T-helper 1 cell treated with Interleukin-12 subunit alpha and Interleukin-12 subunit beta and Interleukin-4 antibody, amounts not matched to agents 30 ng/mL and 1 ng/mL, for 36 hours (primary cell): Measurements from ENCODE around the gene KRTAP4-4. TPM values are rescaled to one million over a fixed set of nuclear protein-coding genes. Genes with fewer than 3 reads are reported as not detected.

Source experiments
- intact Hi-C: fragments of 100-400 bp; cut with micrococcal nuclease; formaldehyde crosslinking; loops from one replicate; pipeline ENCODE4 v1.15.1; 2024
- total RNA-seq: library from RNA; stranded (reverse); gene quantifications from 2 replicates; pipeline ENCODE4 v1.2.3, GENCODE V29; 2022

Gene KRTAP4-4
- total RNA-seq, 1 donor from 2014 or later = not detected

GRCh38 chr17:41111151-41111885 lies 49.2 kb downstream of the KRTAP4-4 start:
- intact Hi-C loops = no loop called here

Other genes starting within 250 kb of the KRTAP4-4 start
- gene KRT23, start 223.1 kb downstream of the KRTAP4-4 start, total RNA-seq = not detected in 2 replicates
- not detected in 2 replicates for gene KRT39, start 193.8 kb downstream of the KRTAP4-4 start, total RNA-seq
- gene KRT40, start 176.4 kb downstream of the KRTAP4-4 start, total RNA-seq = not detected in 2 replicates
- gene KRTAP3-3, start 166.6 kb downstream of the KRTAP4-4 start, total RNA-seq = not detected in 2 replicates
- not detected in 2 replicates for gene KRTAP3-2, start 160.8 kb downstream of the KRTAP4-4 start, total RNA-seq
- gene KRTAP3-1, start 151.6 kb downstream of the KRTAP4-4 start, total RNA-seq = not detected in 2 replicates
- gene KRTAP1-5, start 133.5 kb downstream of the KRTAP4-4 start, total RNA-seq = not detected in 2 replicates
- gene KRTAP1-4, start 130.6 kb downstream of the KRTAP4-4 start, total RNA-seq = not detected in 2 replicates
- not detected in 2 replicates for gene KRTAP1-3, start 125.9 kb downstream of the KRTAP4-4 start, total RNA-seq
- not detected in 2 replicates for gene KRTAP1-1, start 119.3 kb downstream of the KRTAP4-4 start, total RNA-seq
- not detected in 2 replicates for gene KRTAP2-1, start 113.4 kb downstream of the KRTAP4-4 start, total RNA-seq
- gene KRTAP2-2, start 105.5 kb downstream of the KRTAP4-4 start, total RNA-seq = not detected in 2 replicates
- not detected in 2 replicates for gene KRTAP2-3, start 100.6 kb downstream of the KRTAP4-4 start, total RNA-seq
- not detected in 2 replicates for gene KRTAP2-4, start 94.9 kb downstream of the KRTAP4-4 start, total RNA-seq
- not detected in 2 replicates for gene KRTAP4-7, start 76.6 kb downstream of the KRTAP4-4 start, total RNA-seq
- gene KRTAP4-8, start 62.6 kb downstream of the KRTAP4-4 start, total RNA-seq = not detected in 2 replicates
- not detected in 2 replicates for gene KRTAP4-16, start 58.5 kb downstream of the KRTAP4-4 start, total RNA-seq
- gene KRTAP4-9, start 55.4 kb downstream of the KRTAP4-4 start, total RNA-seq = not detected in 2 replicates
- gene KRTAP4-11, start 42.4 kb downstream of the KRTAP4-4 start, total RNA-seq = not detected in 2 replicates
- gene KRTAP4-12, start 36.6 kb downstream of the KRTAP4-4 start, total RNA-seq = not detected in 2 replicates
- gene KRTAP4-6, start 20.2 kb downstream of the KRTAP4-4 start, total RNA-seq = not detected in 2 replicates
- gene KRTAP4-5, start 10.9 kb downstream of the KRTAP4-4 start, total RNA-seq = not detected in 2 replicates
- gene KRTAP4-3, start 7.5 kb upstream of the KRTAP4-4 start, total RNA-seq = not detected in 2 replicates
- not detected in 2 replicates for gene KRTAP4-2, start 17.5 kb upstream of the KRTAP4-4 start, total RNA-seq
- gene KRTAP4-1, start 24.2 kb upstream of the KRTAP4-4 start, total RNA-seq = not detected in 2 replicates
- gene KRTAP9-1, start 29.1 kb upstream of the KRTAP4-4 start, total RNA-seq = not detected in 2 replicates
- gene KRTAP9-2, start 65.9 kb upstream of the KRTAP4-4 start, total RNA-seq = not detected in 2 replicates
- not detected in 2 replicates for gene KRTAP9-3, start 71.7 kb upstream of the KRTAP4-4 start, total RNA-seq
- not detected in 2 replicates for gene KRTAP9-8, start 77.3 kb upstream of the KRTAP4-4 start, total RNA-seq
- gene KRTAP9-4, start 88.9 kb upstream of the KRTAP4-4 start, total RNA-seq = not detected in 2 replicates
- gene KRTAP9-9, start 94.6 kb upstream of the KRTAP4-4 start, total RNA-seq = not detected in 2 replicates
- gene KRTAP9-6, start 104.6 kb upstream of the KRTAP4-4 start, total RNA-seq = not detected in 2 replicates
- not detected in 2 replicates for gene KRTAP9-7, start 115.0 kb upstream of the KRTAP4-4 start, total RNA-seq
- gene KRTAP29-1, start 142.1 kb upstream of the KRTAP4-4 start, total RNA-seq = not detected in 2 replicates
- gene KRTAP16-1, start 148.6 kb upstream of the KRTAP4-4 start, total RNA-seq = not detected in 2 replicates
- not detected in 2 replicates for gene KRTAP17-1, start 155.0 kb upstream of the KRTAP4-4 start, total RNA-seq
- gene KRT33A, start 190.1 kb upstream of the KRTAP4-4 start, total RNA-seq = not detected in 2 replicates
- gene KRT33B, start 209.1 kb upstream of the KRTAP4-4 start, total RNA-seq = not detected in 2 replicates
- not detected in 2 replicates for gene KRT34, start 221.6 kb upstream of the KRTAP4-4 start, total RNA-seq
- gene KRT31, start 236.9 kb upstream of the KRTAP4-4 start, total RNA-seq = not detected in 2 replicates